ENCODE data around the gene ENTPD8.

Gene ENTPD8

GRCh38 chr9:137397675-137398423, 43.3 kb downstream of the ENTPD8 start:
- TF ChIP-seq, protein P1, sequence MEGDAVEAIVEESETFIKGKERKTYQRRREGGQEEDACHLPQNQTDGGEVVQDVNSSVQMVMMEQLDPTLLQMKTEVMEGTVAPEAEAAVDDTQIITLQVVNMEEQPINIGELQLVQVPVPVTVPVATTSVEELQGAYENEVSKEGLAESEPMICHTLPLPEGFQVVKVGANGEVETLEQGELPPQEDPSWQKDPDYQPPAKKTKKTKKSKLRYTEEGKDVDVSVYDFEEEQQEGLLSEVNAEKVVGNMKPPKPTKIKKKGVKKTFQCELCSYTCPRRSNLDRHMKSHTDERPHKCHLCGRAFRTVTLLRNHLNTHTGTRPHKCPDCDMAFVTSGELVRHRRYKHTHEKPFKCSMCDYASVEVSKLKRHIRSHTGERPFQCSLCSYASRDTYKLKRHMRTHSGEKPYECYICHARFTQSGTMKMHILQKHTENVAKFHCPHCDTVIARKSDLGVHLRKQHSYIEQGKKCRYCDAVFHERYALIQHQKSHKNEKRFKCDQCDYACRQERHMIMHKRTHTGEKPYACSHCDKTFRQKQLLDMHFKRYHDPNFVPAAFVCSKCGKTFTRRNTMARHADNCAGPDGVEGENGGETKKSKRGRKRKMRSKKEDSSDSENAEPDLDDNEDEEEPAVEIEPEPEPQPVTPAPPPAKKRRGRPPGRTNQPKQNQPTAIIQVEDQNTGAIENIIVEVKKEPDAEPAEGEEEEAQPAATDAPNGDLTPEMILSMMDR (IDR thresholded peaks at IDR 0.05; ENCODE audit: low read depth, low read length) = no peak

DNA sequence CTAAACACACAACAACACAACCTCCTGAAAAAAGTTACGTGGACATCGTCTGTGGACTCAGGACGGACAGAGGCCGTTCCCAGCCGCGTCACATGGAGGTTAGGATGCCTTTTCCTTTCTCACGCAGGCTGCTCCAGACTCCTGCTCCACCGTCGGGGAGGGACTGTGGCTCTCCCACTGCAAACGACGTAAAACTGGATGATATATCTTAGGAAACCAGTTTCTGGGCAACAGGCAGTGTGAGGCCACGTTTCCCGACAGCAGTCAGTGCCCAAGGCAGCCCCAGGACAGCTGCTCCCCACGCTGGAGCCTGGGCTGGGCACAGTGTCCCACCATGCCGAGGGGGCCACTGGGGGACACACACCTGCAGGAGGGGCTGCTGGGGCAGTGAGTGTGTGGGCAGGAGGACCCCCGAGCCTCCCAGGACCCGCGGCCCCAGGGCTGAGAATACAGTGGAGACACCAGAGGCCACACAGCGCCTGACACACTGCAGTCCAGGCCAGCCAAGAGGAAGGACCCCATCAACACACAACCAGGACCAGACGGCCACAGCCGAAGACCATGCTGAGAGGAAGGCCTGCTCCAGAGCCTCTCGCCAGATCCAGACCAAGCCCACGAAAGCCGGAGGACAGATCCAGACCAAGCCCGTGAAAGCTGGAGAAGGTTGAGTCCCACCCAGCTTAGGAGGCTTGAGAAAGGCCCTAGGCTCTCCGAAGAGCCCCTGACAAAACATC, 44.4 kb downstream of the ENTPD8 start:
- TF ChIP-seq, protein P1 (IDR thresholded peaks at IDR 0.05; ENCODE audit: low read depth, low read length) = no peak

More at GRCh38 chr9:137397675-137398423, 43.3 kb downstream of the ENTPD8 start:
- H3K4me3 ChIP-seq (ENCODE audit: low read depth, low read length) = no peak overlapping the region

GRCh38 chr9:137396227-137396626, 44.9 kb downstream of the ENTPD8 start:
- TF ChIP-seq, protein P1 (IDR thresholded peaks at IDR 0.05; ENCODE audit: low read depth, low read length) = no peak
- H3K4me3 ChIP-seq (ENCODE audit: low read depth, low read length) = no peak overlapping the region

More for the DNA sequence above, 44.4 kb downstream of the ENTPD8 start:
- no peak overlapping the region for H3K4me3 ChIP-seq (ENCODE audit: low read depth, low read length)

DNA sequence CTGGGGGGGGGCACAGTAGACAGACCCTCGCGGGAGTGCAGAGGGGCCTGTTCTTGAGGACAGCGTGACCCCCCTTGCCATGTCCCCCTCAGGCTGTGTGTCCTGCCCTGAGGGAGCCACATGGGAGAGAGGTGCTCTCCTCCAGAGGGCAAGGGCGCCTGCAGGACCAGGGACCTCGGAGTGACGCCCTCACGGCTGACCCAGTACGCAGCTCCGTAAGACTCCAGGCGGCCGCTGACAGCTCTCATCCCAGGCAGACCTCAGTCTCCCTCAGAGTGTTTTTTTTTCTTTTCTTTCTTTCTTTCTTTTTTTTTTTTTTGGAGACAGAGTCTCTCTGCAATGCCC, 45.5 kb downstream of the ENTPD8 start:
- no peak overlapping the region for H3K4me3 ChIP-seq (ENCODE audit: low read depth, low read length)
- TF ChIP-seq, protein P1 (IDR thresholded peaks at IDR 0.05; ENCODE audit: low read depth, low read length) = no peak

DNA sequence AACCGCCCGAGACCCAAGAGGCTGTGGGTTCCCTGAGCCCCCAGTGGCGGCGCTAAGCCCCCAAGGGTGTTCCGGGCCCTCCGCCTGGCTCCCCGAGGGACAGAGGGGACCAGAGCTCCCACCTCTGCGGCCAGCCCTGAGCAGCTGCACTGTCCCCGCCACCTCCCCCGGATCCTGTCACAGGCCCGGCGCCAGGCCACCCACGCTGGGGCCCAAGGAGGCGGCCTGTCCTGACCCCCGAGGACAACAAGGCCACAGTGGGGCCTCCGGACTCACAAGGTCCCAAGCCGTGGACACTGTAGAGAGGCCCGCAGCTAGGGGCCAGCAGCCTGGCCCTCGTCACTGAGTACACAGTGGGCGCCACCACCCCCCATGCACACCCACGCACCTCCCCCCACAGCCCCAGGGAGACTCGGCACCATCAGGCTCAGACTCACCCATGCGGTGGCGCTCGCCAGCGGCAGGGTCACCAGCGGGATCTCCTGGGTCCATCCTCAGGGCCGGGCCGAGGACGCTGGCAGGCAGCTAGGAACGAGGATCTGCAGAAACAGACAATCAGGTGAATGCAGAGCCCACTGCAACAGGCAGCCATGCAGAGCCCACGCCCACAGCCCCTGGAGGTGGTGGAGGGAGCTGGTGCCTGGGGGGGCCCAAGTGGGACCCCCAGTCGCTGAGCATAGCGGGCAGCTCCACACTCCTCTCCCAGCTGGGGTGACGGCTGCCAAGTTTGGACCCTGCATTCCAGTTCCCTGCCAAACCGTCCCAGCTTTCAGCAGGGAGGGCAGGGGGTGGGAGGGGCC, 46.1 kb downstream of the ENTPD8 start:
- TF ChIP-seq, protein P1 (IDR thresholded peaks at IDR 0.05; ENCODE audit: low read depth, low read length) = no peak

GRCh38 chr9:137393176-137394150, 47.7 kb downstream of the ENTPD8 start:
- no peak overlapping the region for H3K4me3 ChIP-seq (ENCODE audit: low read depth, low read length)
- TF ChIP-seq, protein P1 (IDR thresholded peaks at IDR 0.05; ENCODE audit: low read depth, low read length) = no peak

More for the DNA sequence above, 46.1 kb downstream of the ENTPD8 start:
- H3K4me3 ChIP-seq (ENCODE audit: low read depth, low read length) = no peak overlapping the region
